ENCODE results near the gene GRIP2. TPM values are rescaled to one million over a fixed set of nuclear protein-coding genes. Genes with fewer than 3 reads are reported as not detected.

Gene GRIP2
- polyA plus RNA-seq, 1 donor (not counting 4 experiments of a cell fraction or from before 2014, with no cell fraction given): 0.01 TPM

DNA sequence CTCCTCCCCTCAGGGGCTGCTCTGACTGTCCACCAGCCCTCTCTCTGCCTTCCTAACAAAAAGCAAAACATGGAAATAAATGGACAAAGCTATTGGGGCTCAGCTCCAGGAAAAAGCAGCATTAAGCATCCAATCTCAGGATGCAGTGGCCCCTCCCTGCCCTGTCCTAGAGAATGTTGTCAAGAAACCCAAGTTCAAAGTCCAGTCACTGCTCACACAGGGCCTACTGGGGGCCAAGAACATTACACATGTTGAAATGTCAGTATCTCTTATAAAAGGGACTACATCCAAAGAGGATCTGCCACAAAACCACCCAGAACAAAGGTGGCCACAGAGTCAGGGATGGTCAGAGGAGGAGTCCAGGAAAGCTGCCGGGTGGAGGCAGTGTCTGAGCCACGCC is 7.6 kb upstream of the GRIP2 start:
- dilution Hi-C loops (cut with MboI; ENCODE audit: extremely low pct_ligation_motif_present, low sequenced_read_pairs): no loop called here
- H3K27me3 ChIP-seq (ENCODE audit: control insufficient read depth, extremely low read depth, insufficient read depth, low read length): peaks cover 44% of the 10 kb centered on the region
- peaks cover 2% of the 10 kb centered on the region for H4K20me1 ChIP-seq (ENCODE audit: control insufficient read depth, extremely low read depth, insufficient read depth, low read length)
- H3K9me1 ChIP-seq (ENCODE audit: control insufficient read depth, extremely low read depth, insufficient read depth, low read length): no peaks in the 10 kb centered on the region
- H3K4me1 ChIP-seq (ENCODE audit: control insufficient read depth, extremely low read depth, insufficient read depth, low read length): peaks cover 2% of the 10 kb centered on the region
- H3K79me2 ChIP-seq (ENCODE audit: control insufficient read depth, insufficient read depth, low read length): no peaks in the 10 kb centered on the region
- H3K4me2 ChIP-seq (ENCODE audit: control insufficient read depth, extremely low read depth, insufficient read depth, low read depth, low read length): no peak overlapping the region
- H2AFZ ChIP-seq (ENCODE audit: control insufficient read depth, low read length): no peak overlapping the region
- no peak overlapping the region for H3K4me3 ChIP-seq (ENCODE audit: control insufficient read depth in 2 of 3, extremely low read depth in 1 of 3, insufficient read depth in 2 of 3, low read depth in 1 of 3, low read length in 3 of 3)
- no peak for TF ChIP-seq EZH2 (IDR thresholded peaks at IDR 0.05; ENCODE audit: low read length)
- TF ChIP-seq, protein P1, sequence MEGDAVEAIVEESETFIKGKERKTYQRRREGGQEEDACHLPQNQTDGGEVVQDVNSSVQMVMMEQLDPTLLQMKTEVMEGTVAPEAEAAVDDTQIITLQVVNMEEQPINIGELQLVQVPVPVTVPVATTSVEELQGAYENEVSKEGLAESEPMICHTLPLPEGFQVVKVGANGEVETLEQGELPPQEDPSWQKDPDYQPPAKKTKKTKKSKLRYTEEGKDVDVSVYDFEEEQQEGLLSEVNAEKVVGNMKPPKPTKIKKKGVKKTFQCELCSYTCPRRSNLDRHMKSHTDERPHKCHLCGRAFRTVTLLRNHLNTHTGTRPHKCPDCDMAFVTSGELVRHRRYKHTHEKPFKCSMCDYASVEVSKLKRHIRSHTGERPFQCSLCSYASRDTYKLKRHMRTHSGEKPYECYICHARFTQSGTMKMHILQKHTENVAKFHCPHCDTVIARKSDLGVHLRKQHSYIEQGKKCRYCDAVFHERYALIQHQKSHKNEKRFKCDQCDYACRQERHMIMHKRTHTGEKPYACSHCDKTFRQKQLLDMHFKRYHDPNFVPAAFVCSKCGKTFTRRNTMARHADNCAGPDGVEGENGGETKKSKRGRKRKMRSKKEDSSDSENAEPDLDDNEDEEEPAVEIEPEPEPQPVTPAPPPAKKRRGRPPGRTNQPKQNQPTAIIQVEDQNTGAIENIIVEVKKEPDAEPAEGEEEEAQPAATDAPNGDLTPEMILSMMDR (optimal IDR thresholded peaks at IDR 0.05 in 1 of 3, IDR thresholded peaks at IDR 0.05 in 1 of 3, conservative IDR thresholded peaks at IDR 0.05 in 1 of 3; ENCODE audit: extremely low read depth in 1 of 3, insufficient read depth in 2 of 3, low read length in 3 of 3): no peak
- no peaks in the 10 kb centered on the region for H3K36me3 ChIP-seq (ENCODE audit: control insufficient read depth in 2 of 2, extremely low read depth in 1 of 2, insufficient read depth in 2 of 2, low read length in 2 of 2)
- H3K9ac ChIP-seq (ENCODE audit: control insufficient read depth, extremely low read depth, insufficient read depth, low read length): no peak overlapping the region
- no peaks in the 10 kb centered on the region for H3K9me3 ChIP-seq (ENCODE audit: control insufficient read depth, low read depth, low read length)
- no peak overlapping the region for H3K27ac ChIP-seq (ENCODE audit: control insufficient read depth, insufficient read depth, low read length)
- no peak for DNase-seq (ENCODE audit: low read depth, low spot score)
- FAIRE-seq: no peak

DNA sequence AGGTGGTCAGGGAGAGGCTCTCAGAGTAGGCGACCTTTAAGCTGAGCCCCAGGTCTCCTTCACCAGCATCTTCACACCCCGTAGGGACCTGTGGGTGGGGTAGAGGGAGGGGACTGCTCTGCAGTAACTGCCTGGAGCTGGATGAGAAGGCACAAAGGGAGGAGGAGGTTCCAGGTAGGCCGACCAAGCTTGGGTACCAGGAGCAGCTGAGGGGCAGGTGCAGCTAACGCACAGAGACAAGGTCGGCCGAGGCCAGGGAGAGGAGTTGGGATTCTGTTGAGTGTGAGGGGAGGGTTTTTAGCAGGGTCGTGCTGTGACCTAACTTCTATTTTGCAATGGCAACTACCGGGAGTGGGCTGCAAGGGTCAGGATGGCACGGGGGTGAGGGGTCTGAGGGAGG is 5.9 kb upstream of the GRIP2 start:
- dilution Hi-C loops (cut with MboI; ENCODE audit: extremely low pct_ligation_motif_present, low sequenced_read_pairs): no loop called here
- no peaks in the 10 kb centered on the region for H3K36me3 ChIP-seq (ENCODE audit: control insufficient read depth in 2 of 2, extremely low read depth in 1 of 2, insufficient read depth in 2 of 2, low read length in 2 of 2)

More for the DNA sequence above, 5.9 kb upstream of the GRIP2 start:
- H2AFZ ChIP-seq (ENCODE audit: control insufficient read depth, low read length): no peak overlapping the region
- peaks cover 2% of the 10 kb centered on the region for H4K20me1 ChIP-seq (ENCODE audit: control insufficient read depth, extremely low read depth, insufficient read depth, low read length)
- no peak overlapping the region for H3K9ac ChIP-seq (ENCODE audit: control insufficient read depth, extremely low read depth, insufficient read depth, low read length)
- H3K27me3 ChIP-seq (ENCODE audit: control insufficient read depth, extremely low read depth, insufficient read depth, low read length): peaks cover 35% of the 10 kb centered on the region
- H3K27ac ChIP-seq (ENCODE audit: control insufficient read depth, insufficient read depth, low read length): no peak overlapping the region
- DNase-seq (ENCODE audit: low read depth, low spot score): no peak
- H3K4me3 ChIP-seq (ENCODE audit: control insufficient read depth in 2 of 3, extremely low read depth in 1 of 3, insufficient read depth in 2 of 3, low read depth in 1 of 3, low read length in 3 of 3): no peak overlapping the region
- H3K79me2 ChIP-seq (ENCODE audit: control insufficient read depth, insufficient read depth, low read length): no peaks in the 10 kb centered on the region
- no peak for FAIRE-seq
- H3K4me2 ChIP-seq (ENCODE audit: control insufficient read depth, extremely low read depth, insufficient read depth, low read depth, low read length): no peak overlapping the region
- TF ChIP-seq, protein P1 (optimal IDR thresholded peaks at IDR 0.05 in 1 of 3, IDR thresholded peaks at IDR 0.05 in 1 of 3, conservative IDR thresholded peaks at IDR 0.05 in 1 of 3; ENCODE audit: extremely low read depth in 1 of 3, insufficient read depth in 2 of 3, low read length in 3 of 3): no peak
- TF ChIP-seq EZH2 (IDR thresholded peaks at IDR 0.05; ENCODE audit: low read length): no peak
- no peaks in the 10 kb centered on the region for H3K9me3 ChIP-seq (ENCODE audit: control insufficient read depth, low read depth, low read length)
- no peaks in the 10 kb centered on the region for H3K9me1 ChIP-seq (ENCODE audit: control insufficient read depth, extremely low read depth, insufficient read depth, low read length)
- H3K4me1 ChIP-seq (ENCODE audit: control insufficient read depth, extremely low read depth, insufficient read depth, low read length): no peaks in the 10 kb centered on the region
